Skeletal muscle tissue (tissue), 4 donors: ENCODE results near the gene ASZ1. TPM values are rescaled to one million over a fixed set of nuclear protein-coding genes. Genes with fewer than 3 reads are reported as not detected.
"Not testable (repeated sequence)": the region's sequence is repeated elsewhere in the genome, so short reads cannot be mapped to it uniquely, and the experiment has no call there.

Experiments used
- H3K27ac ChIP-seq: one replicate; pipeline ENCODE4 v1.7.0; 2013; ENCODE audit warnings: mild to moderate bottlenecking, low read depth, low read length, inconsistent platforms
- H3K27me3 ChIP-seq, 3 donors: one replicate each; pipeline ENCODE4 v1.7.0; 2013; ENCODE audit warnings: low read length in 3 of 3; ENCODE audit not compliant: control insufficient read depth in 3 of 3, insufficient read depth in 3 of 3
- H3K36me3 ChIP-seq, 3 donors: one replicate each; pipeline ENCODE4 v1.7.0; 2013; ENCODE audit warnings: low read length in 3 of 3; ENCODE audit not compliant: control insufficient read depth in 3 of 3, insufficient read depth in 3 of 3
- H3K4me1 ChIP-seq, 3 donors: one replicate each; pipeline ENCODE4 v1.7.0; 2013; ENCODE audit warnings: low read length in 3 of 3, mild to moderate bottlenecking in 3 of 3; ENCODE audit not compliant: control insufficient read depth in 3 of 3, insufficient read depth in 3 of 3
- H3K4me3 ChIP-seq, 3 donors: one replicate each; pipeline ENCODE4 v1.7.0; 2013; ENCODE audit warnings: low read length in 3 of 3
- H3K9ac ChIP-seq, 3 donors: one replicate each; pipeline ENCODE4 v1.7.0; 2013; ENCODE audit warnings: low read length in 3 of 3, mild to moderate bottlenecking in 3 of 3, moderate library complexity in 2 of 3, low read depth in 1 of 3
- H3K9me3 ChIP-seq, 3 donors: one replicate each; pipeline ENCODE4 v1.7.0; 2013; ENCODE audit warnings: low read length in 3 of 3; ENCODE audit not compliant: control insufficient read depth in 3 of 3
- total RNA-seq: library from RNA; depleted of rRNA; stranded (reverse); fragments of >200 nt; gene quantifications from one replicate; pipeline ENCODE4 v1.2.3, GENCODE V29; 2014
- donor health status: Osteomylitis.

Gene ASZ1, protein sequence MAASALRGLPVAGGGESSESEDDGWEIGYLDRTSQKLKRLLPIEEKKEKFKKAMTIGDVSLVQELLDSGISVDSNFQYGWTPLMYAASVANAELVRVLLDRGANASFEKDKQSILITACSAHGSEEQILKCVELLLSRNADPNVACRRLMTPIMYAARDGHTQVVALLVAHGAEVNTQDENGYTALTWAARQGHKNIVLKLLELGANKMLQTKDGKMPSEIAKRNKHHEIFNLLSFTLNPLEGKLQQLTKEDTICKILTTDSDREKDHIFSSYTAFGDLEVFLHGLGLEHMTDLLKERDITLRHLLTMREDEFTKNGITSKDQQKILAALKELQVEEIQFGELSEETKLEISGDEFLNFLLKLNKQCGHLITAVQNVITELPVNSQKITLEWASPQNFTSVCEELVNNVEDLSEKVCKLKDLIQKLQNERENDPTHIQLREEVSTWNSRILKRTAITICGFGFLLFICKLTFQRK
- total RNA-seq, result not detected

DNA sequence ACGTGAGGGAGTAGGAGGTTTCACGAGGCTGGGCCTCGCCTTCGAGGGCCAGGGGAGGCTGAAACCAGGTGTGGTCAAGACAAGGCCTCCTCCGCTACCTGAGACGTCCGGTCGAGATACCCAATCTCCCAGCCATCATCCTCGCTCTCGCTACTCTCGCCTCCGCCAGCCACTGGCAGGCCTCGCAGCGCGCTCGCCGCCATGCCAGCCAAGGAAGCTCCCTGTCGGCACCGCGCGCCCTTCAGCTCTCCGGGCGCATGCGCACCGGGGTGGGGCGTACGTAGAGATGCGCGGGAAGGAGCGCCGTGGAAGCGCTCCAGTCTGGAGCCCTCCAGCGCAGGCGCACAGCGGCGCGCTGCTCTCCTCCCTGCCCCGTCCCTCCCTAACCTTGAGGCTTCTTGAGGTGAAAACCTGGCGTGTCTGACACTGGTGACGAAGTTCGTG lies at the start of gene ASZ1:
ASZ1 (minus strand) TSS at position 236 of the 444 bp plus-strand sequence; CDS start at position 203, 33 bp downstream.
- Histone ChIP-seq H3K9me3 (peaks cover 0 to 2% (median 0%) of the 10 kb centered on the region in 3 donors), H3K9ac (no peak within 1 kb of the TSS), H3K27ac (no peak within 1 kb of the TSS), H3K27me3 (no peaks in the 10 kb centered on the region), H3K36me3 (no peaks in the 10 kb centered on the region), H3K4me3 (no peak within 1 kb of the TSS), H3K4me1 (no peaks in the 10 kb centered on the region)

DNA sequence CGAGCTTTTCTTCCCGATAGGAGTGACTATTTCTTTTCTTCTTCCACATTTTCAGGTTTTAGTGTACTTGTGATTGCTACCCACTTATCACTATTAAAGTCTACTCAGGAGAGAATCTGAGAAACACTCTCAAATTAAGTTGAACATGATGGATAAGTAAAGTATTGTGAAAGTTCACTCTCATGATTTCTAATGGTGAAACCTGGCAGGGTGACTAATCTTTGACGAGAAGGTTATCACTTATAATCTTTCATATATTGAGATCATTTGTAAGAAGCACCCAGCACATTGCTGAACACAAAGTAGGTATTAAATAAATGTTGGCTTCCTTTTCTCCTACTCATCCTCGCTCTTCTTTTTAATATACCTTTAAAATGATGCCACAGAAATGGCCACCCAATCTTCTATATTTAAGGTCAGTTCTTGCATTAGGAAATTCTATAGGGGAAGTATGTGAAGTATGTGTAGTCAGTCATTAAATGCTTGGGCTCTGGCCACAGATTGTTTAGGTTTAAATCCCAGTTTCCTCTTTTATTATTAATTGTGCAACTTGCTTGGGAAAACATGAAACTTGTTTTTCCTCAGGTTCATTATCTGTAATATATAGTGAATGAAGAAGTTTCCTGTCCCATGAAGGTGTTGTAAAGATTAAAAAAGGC lies 49.4 kb upstream of the ASZ1 start:
- H3K36me3 ChIP-seq, result no peaks in the 10 kb centered on the region
- no peak overlapping the region for H3K9ac ChIP-seq
- H3K27me3 ChIP-seq, result peaks cover 9 to 24% (median 21%) of the 10 kb centered on the region in 3 donors
- H3K4me3 ChIP-seq, result no peak overlapping the region
- no peak overlapping the region for H3K27ac ChIP-seq
- H3K9me3 ChIP-seq, result no peaks in the 10 kb centered on the region
- no peaks in the 10 kb centered on the region for H3K4me1 ChIP-seq

DNA sequence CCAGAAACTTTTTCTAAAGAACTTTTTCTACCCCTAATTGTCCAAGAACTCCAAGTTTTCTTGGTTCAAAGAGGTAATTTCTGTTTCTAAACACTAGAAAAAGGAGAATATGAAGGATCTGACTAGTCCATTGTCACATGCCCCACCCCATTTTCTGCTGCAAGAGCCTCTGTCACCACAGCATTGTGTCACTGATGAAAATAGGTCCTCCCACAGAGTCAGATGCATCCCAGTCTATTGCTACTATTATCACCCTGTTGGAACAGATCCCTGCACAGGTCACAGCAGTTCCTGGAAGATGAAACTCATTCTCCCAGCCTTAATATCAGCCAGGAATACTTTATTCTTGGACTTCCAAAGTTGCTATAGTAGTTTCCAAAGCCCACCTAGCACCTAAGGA lies 45.0 kb upstream of the ASZ1 start:
- no peak overlapping the region for H3K9ac ChIP-seq
- no peaks in the 10 kb centered on the region for H3K4me1 ChIP-seq
- peaks cover 0 to 1% (median 0%) of the 10 kb centered on the region in 3 donors for H3K27me3 ChIP-seq
- H3K9me3 ChIP-seq, result no peaks in the 10 kb centered on the region
- H3K4me3 ChIP-seq, result no peak overlapping the region
- no peak overlapping the region for H3K27ac ChIP-seq
- no peaks in the 10 kb centered on the region for H3K36me3 ChIP-seq

DNA sequence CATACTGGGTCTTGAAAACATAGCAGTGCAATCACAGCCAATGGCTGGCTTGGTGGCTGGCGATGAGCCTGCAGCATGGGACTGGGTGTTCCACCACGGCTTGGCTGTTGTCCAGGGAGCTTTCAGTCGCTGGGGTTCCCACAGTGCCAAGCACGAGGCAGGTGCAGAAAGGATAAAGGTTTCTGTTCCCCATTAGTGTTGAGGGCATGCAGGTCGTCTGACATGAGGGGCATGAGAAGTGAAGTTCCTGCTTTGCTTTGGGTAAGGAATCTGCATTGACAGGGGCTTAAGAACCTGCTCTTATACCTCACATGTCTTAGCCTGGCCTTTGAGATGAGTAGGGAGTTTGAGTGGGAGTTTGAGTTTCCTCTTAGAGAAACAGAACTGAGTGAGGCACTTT lies 43.5 kb upstream of the ASZ1 start:
- H3K27me3 ChIP-seq, result no peaks in the 10 kb centered on the region
- H3K9ac ChIP-seq, result no peak overlapping the region
- no peaks in the 10 kb centered on the region for H3K4me1 ChIP-seq
- no peak overlapping the region for H3K4me3 ChIP-seq
- no peaks in the 10 kb centered on the region for H3K36me3 ChIP-seq
- H3K9me3 ChIP-seq, result no peaks in the 10 kb centered on the region
- H3K27ac ChIP-seq, result no peak overlapping the region

DNA sequence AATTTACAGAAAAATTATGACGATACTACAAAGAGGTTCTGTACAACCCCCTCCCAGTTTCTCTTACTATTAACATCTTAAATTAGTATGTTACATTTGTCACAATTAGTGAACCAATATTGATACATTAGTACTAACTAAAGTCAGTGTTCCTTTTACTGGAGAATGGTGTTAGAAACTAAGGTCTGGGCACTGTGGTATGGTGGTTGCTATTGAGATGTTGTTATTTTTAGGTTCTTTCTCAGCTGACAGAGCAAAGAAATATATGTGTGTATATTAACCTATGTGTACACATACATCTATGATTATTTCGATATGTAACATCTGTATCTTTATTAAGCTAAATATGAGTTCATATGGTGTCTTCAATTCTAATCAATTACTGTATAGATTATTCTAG lies 40.9 kb upstream of the ASZ1 start:
- no peaks in the 10 kb centered on the region for H3K36me3 ChIP-seq
- H3K9ac ChIP-seq, result no peak overlapping the region
- H3K4me3 ChIP-seq, result no peak overlapping the region

DNA sequence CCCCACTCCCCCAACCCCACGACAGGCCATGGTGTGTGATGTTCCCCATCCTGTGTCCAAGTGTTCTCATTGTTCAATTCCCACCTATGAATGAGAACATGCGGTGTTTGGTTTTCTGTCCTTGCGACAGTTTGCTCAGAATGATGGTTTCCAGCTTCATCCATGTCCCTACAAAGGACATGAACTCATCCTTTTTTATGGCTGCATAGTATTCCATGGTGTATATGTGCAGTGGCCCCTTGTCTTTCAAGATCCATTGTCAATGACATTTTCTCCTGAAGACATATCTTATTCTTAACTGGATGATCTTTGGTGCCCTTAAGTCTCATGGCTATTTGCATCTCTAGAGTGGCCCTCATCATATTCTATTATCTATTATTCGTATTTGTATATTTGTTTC lies 33.5 kb upstream of the ASZ1 start:
- not testable (repeated sequence) for H3K36me3 ChIP-seq, H3K9ac ChIP-seq, H3K4me1 ChIP-seq

More for the DNA sequence above, 40.9 kb upstream of the ASZ1 start:
- no peaks in the 10 kb centered on the region for H3K4me1 ChIP-seq
- no peaks in the 10 kb centered on the region for H3K27me3 ChIP-seq
- no peaks in the 10 kb centered on the region for H3K9me3 ChIP-seq
- H3K27ac ChIP-seq, result no peak overlapping the region

DNA sequence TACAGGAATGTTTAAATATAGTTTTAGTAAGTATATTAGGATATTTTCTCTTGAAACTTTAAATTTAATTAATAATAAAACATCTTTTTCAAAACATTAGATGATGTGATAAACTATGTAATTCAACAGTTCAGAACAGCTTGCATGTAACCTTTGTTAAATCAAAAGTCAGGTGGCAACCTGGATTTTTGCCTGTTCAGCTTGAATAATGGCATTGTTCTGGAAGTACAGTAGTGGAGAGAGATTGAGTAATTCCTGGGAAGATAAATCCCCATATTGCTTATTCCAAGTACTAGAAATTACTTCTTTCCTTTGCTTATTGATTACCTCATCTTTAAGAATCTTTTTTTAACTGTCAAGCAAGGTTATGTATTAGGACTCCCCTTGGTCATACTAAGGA lies 32.4 kb upstream of the ASZ1 start:
- H3K4me1 ChIP-seq, result no peaks in the 10 kb centered on the region
- no peak overlapping the region for H3K27ac ChIP-seq
- H3K9ac ChIP-seq, result no peak overlapping the region
- no peaks in the 10 kb centered on the region for H3K27me3 ChIP-seq
- no peaks in the 10 kb centered on the region for H3K36me3 ChIP-seq
- H3K4me3 ChIP-seq, result no peak overlapping the region
- no peaks in the 10 kb centered on the region for H3K9me3 ChIP-seq

More for the DNA sequence above, 33.5 kb upstream of the ASZ1 start:
- not testable (repeated sequence) for H3K9me3 ChIP-seq, H3K27me3 ChIP-seq, H3K27ac ChIP-seq, H3K4me3 ChIP-seq

DNA sequence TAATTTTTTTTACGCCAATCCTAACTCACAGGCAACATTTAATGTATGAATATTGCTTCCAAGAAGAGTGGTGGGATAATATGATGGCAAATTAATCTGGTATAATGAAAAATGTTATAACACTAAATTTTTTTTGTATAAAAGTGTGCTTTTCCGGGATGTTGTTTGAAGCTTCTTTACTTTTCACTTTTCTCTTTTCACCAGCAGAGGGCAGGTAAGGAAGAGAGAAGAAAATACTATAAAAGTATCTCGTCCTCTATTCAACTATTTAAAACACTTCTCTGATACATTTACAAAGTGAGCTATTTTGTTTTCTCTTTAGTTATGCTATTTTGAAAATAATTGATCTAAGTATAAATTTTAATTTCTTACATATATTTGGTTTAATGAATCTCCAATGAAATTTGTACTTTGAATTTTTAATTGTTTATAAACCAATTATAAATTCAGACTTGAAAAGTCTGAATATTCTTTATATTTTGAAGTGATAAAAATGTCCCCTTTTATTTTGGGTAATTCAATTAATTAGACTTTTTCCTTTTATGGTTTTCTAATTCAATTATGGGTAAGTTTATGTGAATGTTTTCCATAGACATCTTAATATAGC lies 31.8 kb upstream of the ASZ1 start:
- no peak overlapping the region for H3K27ac ChIP-seq
- H3K4me1 ChIP-seq, result no peaks in the 10 kb centered on the region
- H3K36me3 ChIP-seq, result no peaks in the 10 kb centered on the region
- H3K4me3 ChIP-seq, result no peak overlapping the region
- no peaks in the 10 kb centered on the region for H3K9me3 ChIP-seq
- no peaks in the 10 kb centered on the region for H3K27me3 ChIP-seq
- H3K9ac ChIP-seq, result no peak overlapping the region

DNA sequence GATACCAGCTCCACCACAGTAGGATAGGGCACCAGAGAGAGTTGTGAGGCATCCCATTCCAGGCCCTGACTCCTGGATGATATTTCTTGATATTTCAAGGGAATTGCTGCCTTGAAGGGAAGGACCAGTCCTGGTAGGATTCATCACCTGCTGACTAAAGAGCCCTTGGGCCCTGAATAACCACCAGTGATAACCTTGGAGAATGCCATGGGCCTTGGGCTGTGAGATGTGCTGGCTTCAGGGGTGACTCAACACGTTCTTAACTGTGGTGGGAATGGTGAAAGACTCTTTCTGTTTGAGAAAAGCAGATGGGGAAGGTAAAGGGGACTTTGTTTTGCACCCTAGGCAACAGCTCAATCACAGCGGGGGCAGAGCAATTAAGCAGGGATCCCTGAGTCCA lies 21.4 kb upstream of the ASZ1 start:
- H3K9ac ChIP-seq, result no peak overlapping the region
- no peak overlapping the region for H3K27ac ChIP-seq
- no peak overlapping the region for H3K4me3 ChIP-seq
- no peaks in the 10 kb centered on the region for H3K36me3 ChIP-seq
- H3K4me1 ChIP-seq, result no peaks in the 10 kb centered on the region
- H3K27me3 ChIP-seq, result peaks cover 0 to 2% (median 0%) of the 10 kb centered on the region in 3 donors
- H3K9me3 ChIP-seq, result no peaks in the 10 kb centered on the region
